SW 1271 (cell line): Measurements from ENCODE around the gene QRFP.

Source experiments
- DNase-seq, 2 experiments: peaks; one replicate each; lab custom pipeline; 2025; lab: John Stamatoyannopoulos, UW

QRFP gene

GRCh38 chr9:130933114-130934046 is 36.8 kb upstream of the QRFP start:
- DNase-seq = no peak

DNA sequence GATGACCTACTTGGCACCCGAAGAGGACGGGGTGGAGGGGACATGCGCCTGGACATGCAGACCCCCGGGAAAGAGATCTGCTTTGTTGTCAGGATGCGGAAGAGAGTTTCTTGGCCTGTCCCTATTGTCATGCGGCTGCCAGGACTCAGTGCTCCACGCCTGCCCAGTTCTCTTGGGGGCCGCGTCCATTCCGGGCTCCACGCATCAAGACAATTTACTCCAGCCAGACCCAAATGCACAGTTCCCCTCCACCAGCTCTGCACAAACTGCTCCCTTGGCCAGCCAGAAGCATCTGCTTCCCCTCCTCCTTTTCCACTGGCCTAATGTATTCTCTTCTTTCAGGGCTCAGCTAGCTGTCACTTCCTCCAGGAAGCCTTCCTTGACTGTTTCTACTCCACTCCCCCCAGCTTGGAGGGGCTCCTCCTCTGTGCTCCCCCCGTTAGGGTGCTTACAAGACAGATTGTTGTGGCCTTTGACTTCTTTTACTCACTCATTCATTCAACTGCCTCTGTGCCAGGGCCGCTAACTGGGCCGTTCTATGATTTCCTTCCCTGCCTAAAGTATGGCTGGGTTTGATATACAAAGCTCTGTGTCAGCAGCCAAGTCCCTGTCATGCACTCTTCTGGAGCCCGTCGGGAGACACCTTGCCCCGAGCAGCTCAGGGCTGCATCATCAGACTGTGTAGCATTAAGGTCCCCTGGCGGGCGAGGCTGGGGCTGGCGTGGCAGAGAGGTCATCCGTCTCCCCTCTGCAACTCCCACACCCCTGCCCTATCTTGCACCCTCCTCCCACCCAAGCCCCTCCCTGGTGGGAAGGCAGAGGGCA is 35.9 kb upstream of the QRFP start:
- no peak for DNase-seq

DNA sequence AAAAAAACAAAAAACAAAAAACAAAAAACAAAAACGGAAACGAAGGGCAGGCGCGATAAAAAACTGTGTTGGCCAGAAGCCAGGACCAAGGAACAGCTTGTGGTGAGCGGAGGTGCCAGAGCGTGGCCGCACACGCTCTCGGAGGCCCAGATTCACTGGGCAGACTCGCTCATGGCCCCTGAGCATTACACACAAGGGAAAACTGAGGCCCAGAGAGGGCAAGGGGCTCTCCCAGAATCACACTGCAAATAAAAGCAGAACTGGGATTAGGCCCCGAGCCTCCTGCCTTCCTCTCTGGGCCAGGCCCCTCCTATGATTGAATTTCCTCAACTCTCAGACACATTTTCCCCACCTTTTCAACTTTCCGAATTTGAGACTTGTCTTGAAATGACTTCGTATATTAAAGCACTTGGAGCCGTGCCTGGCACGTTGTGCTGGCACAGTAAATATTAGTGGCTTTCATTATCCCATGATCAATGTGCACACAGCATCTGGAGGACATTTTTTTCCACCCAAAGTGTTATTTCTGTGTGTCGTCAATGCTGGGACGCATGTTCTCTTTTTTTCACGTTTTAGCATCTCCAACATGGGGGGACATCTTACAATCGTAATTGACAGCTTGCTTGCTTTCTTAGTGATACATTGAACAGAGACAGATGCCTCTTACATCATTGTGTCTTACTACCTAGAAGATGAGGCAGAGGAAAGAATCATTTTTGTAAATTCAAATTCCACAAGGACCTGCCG is 35.1 kb upstream of the QRFP start:
- DNase-seq = no peak

DNA sequence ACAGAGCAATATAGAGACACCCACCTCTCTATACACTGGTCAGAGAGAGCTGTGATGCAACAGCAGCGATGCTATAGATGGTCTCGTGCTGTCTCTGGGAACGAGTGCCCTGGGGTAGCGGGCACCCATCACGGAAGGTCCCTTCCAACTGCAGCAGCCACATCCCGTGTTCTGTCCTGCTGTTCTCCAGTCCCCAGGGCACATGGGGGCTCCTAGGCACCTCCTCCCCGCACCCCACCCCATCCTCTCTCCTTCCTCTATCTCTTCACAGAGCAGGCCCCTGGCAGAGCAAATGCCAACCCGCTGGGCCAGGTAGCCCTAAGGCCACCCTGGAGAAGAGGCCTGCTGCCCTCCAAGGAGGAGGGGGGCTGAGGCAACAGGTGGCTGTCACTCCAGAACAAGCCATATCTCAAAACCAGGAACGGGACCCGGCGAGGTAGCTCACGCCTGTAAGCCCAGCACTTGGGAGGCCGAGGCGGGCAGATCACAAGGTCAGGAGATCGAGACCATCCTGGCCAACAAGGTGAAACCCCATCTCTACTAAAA is 34.3 kb upstream of the QRFP start:
- no peak for DNase-seq

- DNase-seq = no peak
Observed at GRCh38 chr9:130930132-130930803, 33.7 kb upstream of the QRFP start.

GRCh38 chr9:130929571-130930038 is 33.0 kb upstream of the QRFP start:
- no peak for DNase-seq

- peak in 1 of 2 experiments; percentile 28 for DNase-seq
Observed at GRCh38 chr9:130927995-130928900, 31.6 kb upstream of the QRFP start.

GRCh38 chr9:130927338-130927737 is 30.7 kb upstream of the QRFP start:
- DNase-seq = no peak

- no peak for DNase-seq
Observed at GRCh38 chr9:130925050-130925678, 28.6 kb upstream of the QRFP start.

GRCh38 chr9:130924448-130924788 is 27.8 kb upstream of the QRFP start:
- DNase-seq = no peak

- DNase-seq = no peak
Observed at GRCh38 chr9:130923611-130924447, 27.2 kb upstream of the QRFP start.

DNA sequence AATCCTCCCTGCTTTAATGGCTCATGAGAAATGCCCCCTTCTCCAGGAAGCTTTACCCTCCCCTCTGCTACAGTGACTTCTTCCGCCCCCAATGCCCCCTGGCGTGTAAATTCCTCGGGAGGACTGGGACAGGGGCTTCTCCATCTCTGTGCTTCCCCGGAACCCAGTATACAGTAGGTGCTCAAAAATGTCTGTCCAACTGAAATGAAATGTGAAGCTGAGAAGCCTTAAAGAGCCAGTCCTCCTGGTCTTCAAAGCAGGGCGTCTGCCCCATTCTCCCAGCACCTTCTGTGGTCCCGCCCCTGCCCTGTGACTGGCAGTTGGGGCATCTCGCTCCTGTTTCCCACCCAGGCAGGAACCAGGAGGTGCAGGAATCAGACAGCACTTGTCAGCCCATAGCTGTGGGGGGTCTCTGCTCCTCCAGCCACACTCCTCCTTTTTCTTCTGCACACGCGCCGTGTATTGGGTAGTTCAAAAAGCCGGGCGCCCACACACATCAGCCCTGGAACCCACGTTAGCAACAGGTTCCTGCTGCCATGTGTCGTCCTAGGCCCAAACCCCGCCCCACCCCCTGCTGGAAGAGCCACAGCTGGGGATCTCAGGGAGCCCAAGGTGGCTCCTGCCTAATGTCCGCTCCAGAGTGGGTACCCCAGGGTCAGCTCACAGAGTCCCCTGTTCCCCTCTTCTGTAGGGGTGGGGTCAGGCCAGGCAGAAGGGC is 26.4 kb upstream of the QRFP start:
- DNase-seq = no peak

DNA sequence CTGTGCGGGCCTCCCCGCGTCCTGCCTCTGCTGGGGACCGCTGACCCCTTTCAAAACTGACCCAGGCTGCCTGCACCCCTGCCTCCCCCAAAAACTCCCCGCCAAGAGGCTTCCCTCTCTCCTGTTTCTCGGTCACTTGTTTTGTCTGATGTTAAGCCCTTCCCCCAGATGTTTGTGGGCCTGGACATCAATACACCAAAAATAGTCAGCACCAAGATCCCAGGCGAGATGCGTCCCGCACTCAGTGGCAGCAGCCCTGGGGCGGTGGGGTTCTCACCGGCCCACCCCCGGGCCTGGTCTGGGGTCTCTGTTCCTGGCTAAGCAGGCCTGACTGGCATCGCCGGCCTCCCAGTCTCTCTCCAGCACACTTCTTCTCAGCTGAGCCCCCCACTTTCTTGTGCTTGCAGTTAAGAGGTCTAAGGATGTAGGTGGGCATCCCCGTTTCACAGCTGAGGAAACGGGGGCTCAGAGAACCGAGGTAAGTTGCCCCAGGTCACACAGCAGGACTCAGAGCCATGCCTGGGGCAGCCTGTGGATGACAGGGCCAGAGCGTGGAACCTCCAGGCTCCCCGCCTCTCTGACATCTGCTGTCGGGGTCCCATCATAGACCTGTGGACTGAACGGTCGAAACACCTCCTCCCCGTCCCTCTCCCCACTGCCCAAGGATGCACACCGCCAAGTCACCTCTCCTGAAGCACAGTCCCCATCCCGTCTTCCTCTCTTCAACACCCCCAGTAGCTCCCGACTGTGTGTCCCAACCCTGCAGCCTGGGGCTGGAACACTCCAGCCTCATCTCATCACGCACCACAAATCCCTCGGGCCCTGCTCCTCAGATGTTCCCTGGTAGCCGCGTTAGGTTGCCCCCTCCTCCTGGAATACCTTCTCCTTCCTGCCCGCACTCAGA is 25.6 kb upstream of the QRFP start:
- DNase-seq = no peak

DNA sequence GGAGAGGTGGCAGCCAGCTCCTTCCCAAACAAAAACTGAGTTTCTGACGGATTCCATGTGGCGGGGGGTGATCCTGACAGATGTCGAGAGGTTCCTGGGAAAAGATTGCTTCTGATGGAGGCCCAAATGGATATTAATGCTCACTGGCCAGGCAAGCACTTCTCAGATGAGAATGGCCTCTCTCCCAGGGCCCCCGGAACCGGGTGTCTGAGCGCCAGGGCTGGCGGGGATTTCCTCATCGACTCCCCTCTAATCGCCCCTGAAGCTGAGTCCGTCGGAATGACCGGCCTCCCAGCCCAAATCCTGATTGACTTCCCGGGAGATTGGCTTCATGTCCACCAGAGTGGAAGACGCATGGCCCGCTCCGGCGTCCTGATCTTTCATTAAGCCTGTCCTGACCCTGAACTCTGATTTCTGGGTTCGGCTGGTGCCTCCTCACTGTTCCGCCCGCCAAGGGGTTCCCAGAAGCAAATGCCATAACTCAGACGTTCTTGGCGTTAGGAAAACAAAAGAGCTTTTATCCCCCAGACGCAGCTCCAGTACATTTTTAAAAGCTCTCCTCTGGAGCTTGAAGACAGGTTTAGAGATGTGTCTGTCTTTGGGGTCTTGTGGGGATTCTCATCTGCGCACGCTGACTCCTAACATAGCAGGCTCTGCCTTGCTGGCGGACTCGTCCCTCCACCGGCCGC is 24.8 kb upstream of the QRFP start:
- no peak for DNase-seq

GRCh38 chr9:130920762-130921299 is 24.2 kb upstream of the QRFP start:
- DNase-seq = no peak

- no peak for DNase-seq
Observed at GRCh38 chr9:130920233-130920632, 23.6 kb upstream of the QRFP start.
